Measurements from ENCODE around the gene VRK1.

Gene VRK1

DNA sequence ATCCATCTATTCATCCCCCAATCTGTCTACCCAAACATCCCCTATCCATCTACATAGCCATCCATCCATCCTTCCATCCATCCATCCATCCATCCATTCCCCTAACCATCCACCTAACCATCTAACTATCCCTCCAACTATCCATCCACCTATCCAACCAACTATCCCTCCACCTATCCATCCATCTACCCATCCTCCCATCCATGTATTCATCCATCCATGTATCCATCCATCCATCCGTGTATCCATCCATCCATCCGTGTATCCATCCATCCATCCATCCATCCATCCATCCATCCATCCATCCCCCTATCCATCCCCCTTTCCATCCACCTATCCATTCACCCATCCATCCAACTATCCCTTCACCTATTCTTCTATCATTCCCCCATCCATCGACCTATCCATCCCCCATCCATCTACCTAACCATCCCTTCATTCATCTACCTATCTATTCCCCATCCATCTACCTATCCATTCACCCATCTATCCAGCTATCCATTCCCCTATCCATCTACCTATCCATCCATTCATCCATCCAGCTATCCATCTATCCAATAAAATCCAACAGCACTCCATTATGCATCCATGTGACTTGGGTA lies 131.7 kb downstream of the VRK1 start:
- ATAC-seq = no peak

- no peak for ATAC-seq
These were observed 132.8 kb downstream of the VRK1 start for GRCh38 chr14:96929950-96930349.

DNA sequence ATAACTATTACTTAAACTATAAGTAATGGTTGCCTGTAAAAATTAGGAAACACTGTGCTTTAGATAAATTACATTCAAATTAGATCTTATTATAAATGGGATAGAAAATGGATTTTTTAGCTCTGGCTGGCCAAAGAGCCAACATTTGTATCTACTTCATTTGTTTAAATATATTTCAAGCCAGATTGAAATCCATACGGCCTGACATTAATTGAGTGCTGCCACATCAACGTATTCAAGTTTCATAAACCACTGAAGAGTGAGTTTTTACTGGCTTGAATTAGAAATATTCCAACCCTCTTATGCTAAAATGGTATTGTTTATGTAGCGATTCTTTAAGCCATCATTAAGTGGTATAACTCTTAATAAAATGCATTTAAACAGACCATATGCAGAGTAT lies 133.3 kb downstream of the VRK1 start:
- ATAC-seq = no peak

Measured in activated CD4-positive, CD25-positive, alpha-beta regulatory T cell treated with anti-CD3 and anti-CD28 coated beads, Interleukin-2, amount 50 U/mL, for 24 hours (primary cell).